ENCODE data around the gene TRIP12. TPM values are rescaled to one million over a fixed set of nuclear protein-coding genes. Genes with fewer than 3 reads are reported as not detected.

TRIP12 gene
- polyA plus RNA-seq, 3 donors, result 22.2 to 56.7 (median 44.0) TPM

- Mint-ChIP-seq H3K27ac (peak overlapping the region in 2 of 7 donors; percentile 49 to 55), H3K27me3 (ENCODE audit: low read depth in 3 of 3) (no peaks in the 10 kb centered on the region), H3K4me3 (no peak overlapping the region), H3K9me3 (no peaks in the 10 kb centered on the region), H3K4me1 (peaks cover 2% of the 10 kb centered on the region), H3K36me3 (peaks cover 46 to 77% of the 10 kb centered on the region in 2 donors)
- Histone ChIP-seq H3K27ac (ENCODE audit: low read depth in 1 of 2, low read length in 2 of 2) (no peak overlapping the region), H4K20me1 (ENCODE audit: insufficient read depth, low read length) (peaks cover 100% of the 10 kb centered on the region), H3K4me2 (replicated peaks; ENCODE audit: extremely low read depth, low read length, poor library complexity, severe bottlenecking) (no peak overlapping the region), H3K9me3 (replicated peaks in 1 of 2; ENCODE audit: control insufficient read depth in 1 of 2, insufficient read depth in 1 of 2, low read length in 2 of 2) (no peaks in the 10 kb centered on the region), H3K27me3 (ENCODE audit: control insufficient read depth in 2 of 2, insufficient read depth in 2 of 2, low read length in 2 of 2) (no peaks in the 10 kb centered on the region), H3K4me3 (replicated peaks in 1 of 3; ENCODE audit: low read depth in 2 of 3, low read length in 3 of 3) (no peak overlapping the region), H3K4me1 (ENCODE audit: control insufficient read depth in 1 of 2, insufficient read depth in 2 of 2, low read length in 2 of 2) (no peaks in the 10 kb centered on the region), H3K9ac (ENCODE audit: insufficient read depth, low read length, poor library complexity, severe bottlenecking) (no peak overlapping the region), H3K79me2 (ENCODE audit: insufficient read depth, low read length) (peaks cover 100% of the 10 kb centered on the region), H3K36me3 (replicated peaks in 1 of 2; ENCODE audit: control insufficient read depth in 1 of 2, insufficient read depth in 2 of 2, low read length in 2 of 2) (peaks cover 41 to 88% of the 10 kb centered on the region in 2 donors), H2AFZ (ENCODE audit: insufficient read depth, low read depth, low read length, poor library complexity, severe bottlenecking) (no peak overlapping the region)
- TF ChIP-seq CTCF (IDR thresholded peaks at IDR 0.05), result no peak
- WGBS (ENCODE audit: insufficient coverage), result 100% methylated on average over 3 of the region's 6 CpGs
- DNase-seq, result no peak
- intact Hi-C loops (cut with micrococcal nuclease), result no loop called here
These were observed 50.7 kb downstream of the TRIP12 start for GRCh38 chr2:229870903-229871656.

GRCh38 chr2:229869226-229869625, 52.6 kb downstream of the TRIP12 start:
- H3K9me3 Mint-ChIP-seq, result no peaks in the 10 kb centered on the region
- Histone ChIP-seq H2AFZ (ENCODE audit: insufficient read depth, low read depth, low read length, poor library complexity, severe bottlenecking) (no peak overlapping the region), H4K20me1 (ENCODE audit: insufficient read depth, low read length) (peaks cover 100% of the 10 kb centered on the region), H3K9ac (ENCODE audit: insufficient read depth, low read length, poor library complexity, severe bottlenecking) (no peak overlapping the region), H3K4me1 (ENCODE audit: control insufficient read depth in 1 of 2, insufficient read depth in 2 of 2, low read length in 2 of 2) (no peaks in the 10 kb centered on the region), H3K27me3 (ENCODE audit: control insufficient read depth in 2 of 2, insufficient read depth in 2 of 2, low read length in 2 of 2) (no peaks in the 10 kb centered on the region), H3K79me2 (ENCODE audit: insufficient read depth, low read length) (peaks cover 100% of the 10 kb centered on the region), H3K27ac (ENCODE audit: low read depth in 1 of 2, low read length in 2 of 2) (no peak overlapping the region), H3K9me3 (replicated peaks in 1 of 2; ENCODE audit: control insufficient read depth in 1 of 2, insufficient read depth in 1 of 2, low read length in 2 of 2) (no peaks in the 10 kb centered on the region), H3K4me3 (replicated peaks in 1 of 3; ENCODE audit: low read depth in 2 of 3, low read length in 3 of 3) (no peak overlapping the region), H3K4me2 (replicated peaks; ENCODE audit: extremely low read depth, low read length, poor library complexity, severe bottlenecking) (no peak overlapping the region), H3K36me3 (replicated peaks in 1 of 2; ENCODE audit: control insufficient read depth in 1 of 2, insufficient read depth in 2 of 2, low read length in 2 of 2) (peaks cover 41 to 74% of the 10 kb centered on the region in 2 donors)
- DNase-seq, result no peak
- TF ChIP-seq CTCF (IDR thresholded peaks at IDR 0.05), result no peak
- H3K27me3 Mint-ChIP-seq (ENCODE audit: low read depth in 3 of 3), result no peaks in the 10 kb centered on the region
- WGBS (ENCODE audit: insufficient coverage), result no CpG with 5 or more reads among the region's 3 CpGs
- no peak overlapping the region for H3K27ac Mint-ChIP-seq
- H3K4me3 Mint-ChIP-seq, result no peak overlapping the region
- peaks cover 12% of the 10 kb centered on the region for H3K4me1 Mint-ChIP-seq
- intact Hi-C loops (cut with micrococcal nuclease), result no loop called here
- peaks cover 38 to 62% of the 10 kb centered on the region in 2 donors for H3K36me3 Mint-ChIP-seq
